HG03439 (cell line): ENCODE results near the gene ESYT2.
A peak's percentile ranks its signal among the peaks of the same experiment; 100 is the strongest.
"Not testable (repeated sequence)": the region's sequence is repeated elsewhere in the genome, so short reads cannot be mapped to it uniquely, and the experiment has no call there.

Experiments
- ATAC-seq: cut with Tn5 transposase; IDR thresholded peaks from one replicate; pipeline ENCODE4 v1.9.1; 2021; ENCODE audit warnings: mild to moderate bottlenecking, moderate library complexity; ENCODE audit not compliant: unreplicated experiment

The ESYT2 gene

GRCh38 chr7:158856883-158857668 is 27.8 kb upstream of the ESYT2 start:
- no peak for ATAC-seq

GRCh38 chr7:158854681-158855081 is 25.4 kb upstream of the ESYT2 start:
- ATAC-seq: no peak

DNA sequence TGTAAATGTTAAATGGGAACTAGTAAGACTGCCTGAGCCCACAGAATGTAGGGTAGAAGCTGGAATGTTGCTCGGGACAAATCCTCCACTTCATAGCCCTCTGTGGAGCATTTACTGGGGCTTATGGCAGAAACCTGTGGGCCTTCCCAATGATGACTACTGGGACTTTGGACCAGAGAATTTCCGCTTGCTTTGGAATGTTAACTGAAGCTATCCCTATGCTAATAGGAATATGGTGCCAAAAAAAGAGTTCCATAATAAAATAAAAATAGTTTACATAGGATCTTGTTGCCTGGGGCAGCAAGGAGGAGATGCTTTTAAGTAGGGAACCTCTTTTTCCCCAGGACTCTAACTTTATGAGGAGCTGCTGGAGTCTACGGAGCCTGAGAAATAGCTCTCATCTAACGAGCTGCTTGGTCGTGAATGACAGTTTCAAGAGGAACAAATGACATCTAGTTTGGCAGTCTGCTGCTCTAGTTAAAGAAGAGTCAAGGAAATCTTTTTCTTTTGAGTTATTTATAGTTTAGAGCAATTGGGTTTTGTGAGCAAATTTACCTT is 21.3 kb upstream of the ESYT2 start:
- no peak for ATAC-seq

DNA sequence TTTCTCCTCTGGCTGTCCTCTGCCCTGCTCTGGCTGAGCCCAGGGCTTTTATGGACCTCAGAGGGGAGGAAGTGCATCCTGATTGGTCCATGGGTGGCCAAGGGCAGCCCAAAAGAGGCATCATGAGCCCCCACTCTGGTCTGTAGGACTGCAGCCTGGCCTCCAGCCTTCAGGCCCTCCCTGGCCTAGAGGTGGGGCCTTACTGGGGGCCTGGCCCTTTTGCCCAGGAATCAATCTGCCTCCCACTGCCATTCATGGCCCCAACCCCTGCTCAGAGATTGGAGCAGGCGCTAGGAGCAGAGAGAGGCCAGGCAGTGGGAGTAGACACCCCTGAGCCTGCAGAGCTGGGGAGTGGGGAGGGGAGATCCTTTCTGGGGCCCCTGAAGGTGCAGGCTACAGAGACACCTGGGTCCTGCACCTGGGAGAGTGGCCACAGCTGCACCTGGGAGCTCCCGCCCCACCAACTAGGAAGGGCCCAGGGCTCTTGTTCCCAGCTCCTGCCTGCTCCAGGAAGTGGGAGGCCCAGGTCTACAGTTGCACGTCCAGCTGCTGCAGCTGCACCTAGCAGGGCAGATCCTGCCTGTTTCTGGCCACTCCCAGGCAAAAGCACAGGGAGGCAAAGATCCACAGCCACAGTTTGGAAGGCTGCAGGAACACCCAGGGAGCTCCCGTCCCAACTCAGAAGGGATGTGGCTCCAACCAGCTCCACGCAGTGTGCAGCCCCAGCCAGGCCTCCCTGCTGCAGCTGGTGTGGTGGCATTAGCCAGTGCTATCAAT is 20.6 kb upstream of the ESYT2 start:
- no peak for ATAC-seq

DNA sequence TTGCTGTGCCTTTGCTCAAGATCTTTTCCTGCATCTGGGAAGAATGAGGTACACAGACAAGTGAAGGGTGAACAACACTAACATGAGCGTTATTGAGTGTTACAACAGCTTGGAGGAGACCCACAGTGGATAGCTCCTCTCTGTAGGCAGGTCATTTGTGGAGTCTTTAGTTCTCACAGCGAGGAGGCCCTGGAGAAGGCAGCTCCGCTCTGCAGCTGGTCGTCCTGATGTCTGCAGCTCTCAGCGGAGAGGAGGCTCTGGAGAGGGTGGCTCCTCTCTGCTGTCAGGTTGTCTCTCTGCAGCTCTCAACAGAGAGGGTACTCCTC is 20.1 kb upstream of the ESYT2 start:
- ATAC-seq: no peak

DNA sequence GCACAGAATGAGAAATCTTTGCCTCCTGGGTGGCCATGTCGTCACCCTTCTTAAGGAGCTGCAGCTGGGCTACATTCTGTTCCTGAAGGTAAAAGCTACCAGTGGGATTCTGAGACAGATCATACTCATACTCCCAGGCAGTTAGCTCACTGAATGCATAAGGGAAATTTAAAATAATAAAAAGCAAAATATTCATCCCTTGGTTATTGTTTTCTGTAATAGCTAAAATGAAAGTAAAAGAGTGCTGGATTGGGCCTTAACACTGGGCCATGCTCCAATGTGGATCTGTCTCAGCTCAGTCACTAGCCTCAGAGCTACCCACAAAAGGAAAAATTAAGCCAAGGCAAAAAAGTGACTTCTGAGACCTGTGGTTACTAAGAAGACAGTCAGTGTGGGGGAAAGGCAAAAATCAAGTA is 18.1 kb upstream of the ESYT2 start:
- no peak for ATAC-seq

- ATAC-seq: no peak
These were observed 17.0 kb upstream of the ESYT2 start for GRCh38 chr7:158846304-158846703.

DNA sequence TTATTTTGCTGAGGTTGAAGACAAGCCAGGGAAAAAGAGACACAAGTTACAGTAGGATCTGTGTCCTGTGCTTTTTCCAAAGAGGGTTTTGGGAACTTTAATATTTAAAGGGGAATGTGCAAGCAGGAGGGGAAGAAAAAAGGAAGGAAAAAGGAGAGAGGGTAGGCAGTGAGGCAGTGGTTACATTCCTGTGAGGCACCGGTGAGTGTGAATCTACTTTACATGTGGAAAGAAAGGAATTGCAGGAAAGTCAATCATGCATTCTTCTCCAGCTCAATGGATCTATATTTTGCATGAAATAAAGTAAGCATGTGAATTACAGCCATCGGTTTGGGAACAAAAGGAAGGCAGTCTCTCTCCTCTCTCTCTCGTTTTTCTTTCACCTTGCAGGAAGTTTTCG is 14.5 kb upstream of the ESYT2 start:
- no peak for ATAC-seq

DNA sequence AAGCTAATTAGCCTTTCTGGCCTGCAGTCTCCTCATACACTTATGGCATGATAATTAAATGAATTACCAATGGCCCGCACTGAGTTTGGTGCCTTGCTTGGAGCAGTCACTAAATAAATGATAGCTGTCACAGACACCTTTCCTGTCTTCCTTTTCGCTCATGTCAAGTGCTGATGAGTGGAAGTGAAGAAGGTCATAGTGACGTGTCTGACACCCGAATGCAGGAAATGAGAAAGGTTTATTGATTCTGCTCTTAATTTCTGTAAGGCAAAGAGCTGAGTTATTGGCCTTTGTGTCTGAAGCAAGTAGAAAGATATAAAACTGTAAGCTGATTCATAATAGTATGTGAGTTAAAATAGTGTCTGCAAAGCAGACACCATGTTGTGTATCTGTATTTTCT is 13.2 kb upstream of the ESYT2 start:
- ATAC-seq: no peak

- no peak for ATAC-seq
These were observed 11.3 kb upstream of the ESYT2 start for GRCh38 chr7:158840604-158841003.

DNA sequence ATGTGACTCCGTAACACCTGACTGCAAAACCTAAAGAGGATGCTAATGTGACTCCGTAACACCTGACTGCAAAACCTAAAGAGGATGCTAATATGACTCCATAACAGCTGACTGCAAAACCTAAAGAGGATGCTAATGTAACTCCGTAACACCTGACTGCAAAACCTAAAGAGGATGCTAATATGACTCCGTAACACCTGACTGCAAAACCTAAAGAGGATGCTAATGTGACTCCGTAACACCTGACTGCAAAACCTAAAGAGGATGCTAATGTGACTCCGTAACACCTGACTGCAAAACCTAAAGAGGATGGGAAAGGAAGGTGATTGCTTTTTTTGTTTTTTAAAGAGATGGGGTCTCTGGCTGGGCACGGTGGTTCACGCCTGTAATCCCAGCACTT is 9.9 kb upstream of the ESYT2 start:
- ATAC-seq: not testable (repeated sequence)

DNA sequence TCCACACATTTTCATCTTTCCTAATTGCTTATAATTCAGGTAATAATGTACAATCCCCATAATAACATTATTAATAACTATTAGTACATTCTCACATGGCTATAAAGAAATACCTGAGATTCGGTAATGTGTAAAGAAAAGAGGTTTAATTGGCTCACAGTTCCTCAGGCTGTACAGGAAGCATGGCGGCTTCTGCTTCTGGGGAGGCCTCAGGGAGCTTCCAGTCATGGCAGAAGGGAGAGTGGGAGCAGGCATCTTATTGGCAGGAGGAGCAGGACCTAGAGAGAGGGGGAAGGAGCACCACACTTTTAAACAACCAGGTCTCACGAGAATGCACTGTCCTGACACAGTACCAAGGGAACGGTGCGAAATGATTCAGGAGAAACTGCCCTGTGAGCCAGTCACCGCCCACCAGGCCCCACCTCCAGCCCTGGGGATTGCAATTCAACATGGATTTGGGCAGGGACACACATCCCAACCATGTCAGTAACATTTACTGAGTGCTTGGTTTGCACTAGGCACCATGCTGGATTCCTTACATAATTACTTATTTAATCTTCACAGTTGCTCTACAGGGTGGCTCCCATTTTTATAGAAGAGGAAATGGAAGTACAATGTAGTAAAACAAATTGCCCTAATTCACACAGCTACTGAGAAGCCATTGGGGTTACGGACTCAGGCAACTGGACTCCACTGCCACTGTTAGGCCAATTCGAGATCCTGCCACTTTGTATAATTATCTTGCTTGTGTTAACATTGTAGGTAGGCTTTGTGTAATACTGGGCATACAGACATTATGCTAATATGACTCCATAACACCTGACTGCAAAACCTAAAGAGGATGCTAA is 8.7 kb upstream of the ESYT2 start:
- ATAC-seq: no peak

GRCh38 chr7:158836692-158837091 is 7.4 kb upstream of the ESYT2 start:
- no peak for ATAC-seq

- ATAC-seq: no peak
These were observed 5.8 kb upstream of the ESYT2 start for GRCh38 chr7:158834878-158835784.

GRCh38 chr7:158832994-158833393 is 3.7 kb upstream of the ESYT2 start:
- ATAC-seq: no peak

DNA sequence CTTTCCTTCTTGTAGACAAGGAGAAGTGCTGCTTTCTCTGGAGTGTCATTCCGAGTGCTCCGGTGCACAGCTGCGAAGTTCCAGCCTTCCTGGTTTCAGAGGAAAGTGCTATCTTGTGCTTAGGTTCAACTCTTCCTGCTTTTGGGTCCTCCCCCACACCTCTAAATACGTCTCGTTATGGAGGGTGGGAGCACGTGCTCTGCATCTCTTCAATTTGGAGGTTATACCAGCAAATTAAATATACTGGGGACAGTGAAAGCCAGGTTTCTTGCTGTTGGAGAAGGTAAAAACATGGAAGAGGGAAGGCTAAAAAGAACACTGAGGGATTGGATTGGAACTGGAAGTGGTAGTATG is 2.4 kb upstream of the ESYT2 start:
- no peak for ATAC-seq

- ATAC-seq: no peak
These were observed 958 bp upstream of the ESYT2 start for GRCh38 chr7:158830211-158830723.

- peak; percentile 47 for ATAC-seq
These were observed 328 bp downstream of the ESYT2 start for GRCh38 chr7:158829021-158829341.

DNA sequence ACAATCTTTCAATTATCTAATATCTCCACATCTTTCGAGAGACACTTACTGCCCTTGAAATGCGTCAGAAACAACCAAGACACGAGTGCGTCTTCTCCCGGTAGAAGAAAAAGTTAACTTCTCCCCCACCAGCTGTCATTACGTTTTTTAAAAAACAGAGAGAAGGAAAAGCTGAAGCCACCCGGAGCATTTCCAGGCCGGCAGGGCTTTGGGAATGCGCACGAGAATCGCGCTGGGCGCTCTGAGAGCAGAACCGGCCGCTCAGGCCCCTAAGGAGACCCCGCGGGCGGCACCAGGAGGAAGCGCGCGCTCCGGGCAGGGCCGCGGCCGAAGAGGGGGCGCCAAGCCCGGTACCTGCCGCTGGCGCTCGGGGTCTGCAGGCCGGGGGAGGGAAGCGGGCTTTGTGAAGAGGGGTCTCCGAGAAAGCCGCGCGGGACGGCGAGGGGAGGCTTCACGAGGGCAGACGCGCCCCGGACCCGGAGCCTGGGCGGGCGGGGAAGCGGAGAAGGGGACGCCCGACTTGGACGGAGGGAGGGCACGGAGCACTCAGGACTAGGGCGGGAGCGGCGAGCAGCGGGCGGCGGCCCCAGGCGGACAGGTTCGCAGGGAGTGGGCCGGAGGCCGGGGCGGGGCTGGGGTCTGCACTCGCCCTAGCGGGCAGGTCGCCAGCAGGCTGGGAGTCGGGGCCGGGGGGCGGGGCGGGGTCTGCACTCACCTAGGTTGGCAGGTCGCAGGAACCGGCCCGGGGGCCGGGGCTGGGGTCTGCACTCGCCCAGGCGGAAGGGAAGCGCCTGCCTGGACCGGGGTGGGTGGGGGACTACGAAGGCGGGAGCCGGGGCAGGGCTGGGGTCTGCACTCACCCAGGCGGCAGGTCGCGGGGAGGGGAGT is 932 bp downstream of the ESYT2 start:
- no peak for ATAC-seq
